GM18517 (cell line): Measurements from ENCODE around the gene SYP.
"Not testable (repeated sequence)": the region's sequence is repeated elsewhere in the genome, so short reads cannot be mapped to it uniquely, and the experiment has no call there.

Experiments
- ATAC-seq: cut with Tn5 transposase; IDR thresholded peaks from one replicate; pipeline ENCODE4 v1.9.1; 2021; ENCODE audit warnings: mild to moderate bottlenecking, moderate library complexity; ENCODE audit not compliant: unreplicated experiment

Gene SYP

DNA sequence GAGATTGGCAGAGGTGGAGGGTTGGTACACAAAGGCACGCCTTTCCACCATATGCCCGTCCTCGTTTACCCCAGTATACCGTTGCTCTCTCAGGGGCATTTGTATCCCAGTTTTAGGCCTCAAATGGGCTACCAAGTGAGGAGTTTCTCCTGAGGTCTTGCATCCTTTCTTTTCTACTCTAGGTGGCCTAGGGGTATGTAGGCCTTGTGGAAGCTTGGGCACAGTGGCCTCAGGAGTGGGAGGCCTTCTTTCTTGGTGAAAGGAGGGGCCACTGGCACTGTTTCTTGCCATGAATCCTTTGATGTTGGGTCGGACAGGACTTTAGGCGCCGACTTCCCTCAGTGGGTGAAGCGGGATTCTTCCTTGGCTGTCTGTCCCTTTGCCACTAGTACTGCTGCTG, 52.7 kb downstream of the SYP start:
- no peak for ATAC-seq

DNA sequence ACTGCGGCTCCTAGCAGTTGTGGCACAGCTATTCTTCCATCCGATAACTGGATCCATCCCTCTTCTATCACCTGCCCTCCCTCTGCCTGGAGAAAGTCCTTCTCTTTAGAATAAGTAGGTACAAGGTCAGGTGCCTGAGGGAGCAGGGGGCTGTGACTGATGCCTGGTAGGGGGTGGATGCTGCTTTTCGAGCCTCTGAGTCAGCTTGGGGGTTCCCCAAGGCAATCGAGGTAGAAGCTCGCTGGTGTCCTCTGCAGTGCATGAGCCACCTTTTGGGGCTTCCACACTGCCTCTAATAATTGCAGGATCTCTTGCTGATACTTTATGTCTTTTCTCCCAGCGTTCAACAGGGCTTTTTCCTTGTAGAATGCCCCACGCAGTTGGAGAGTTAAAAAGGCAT, 56.8 kb downstream of the SYP start:
- ATAC-seq = not testable (repeated sequence)

DNA sequence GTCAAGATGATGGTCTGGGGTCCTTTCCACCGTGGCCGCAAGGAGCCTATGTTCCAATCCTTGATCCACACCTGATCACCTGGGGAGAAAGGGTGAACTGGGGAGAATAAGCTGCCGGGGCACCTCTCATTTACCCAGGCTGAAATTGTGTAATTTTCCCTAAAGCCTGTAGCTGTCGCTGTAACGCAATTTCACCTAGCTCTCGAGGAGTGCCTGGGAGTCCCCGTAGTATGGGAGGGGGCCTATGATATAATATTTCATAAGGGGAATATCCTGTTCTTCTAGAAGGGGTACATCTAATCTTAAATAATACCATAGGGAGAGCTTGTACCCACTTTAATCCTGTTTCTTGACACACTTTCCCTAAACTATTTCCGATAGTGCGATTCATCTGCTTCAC, 57.7 kb downstream of the SYP start:
- ATAC-seq = not testable (repeated sequence)

DNA sequence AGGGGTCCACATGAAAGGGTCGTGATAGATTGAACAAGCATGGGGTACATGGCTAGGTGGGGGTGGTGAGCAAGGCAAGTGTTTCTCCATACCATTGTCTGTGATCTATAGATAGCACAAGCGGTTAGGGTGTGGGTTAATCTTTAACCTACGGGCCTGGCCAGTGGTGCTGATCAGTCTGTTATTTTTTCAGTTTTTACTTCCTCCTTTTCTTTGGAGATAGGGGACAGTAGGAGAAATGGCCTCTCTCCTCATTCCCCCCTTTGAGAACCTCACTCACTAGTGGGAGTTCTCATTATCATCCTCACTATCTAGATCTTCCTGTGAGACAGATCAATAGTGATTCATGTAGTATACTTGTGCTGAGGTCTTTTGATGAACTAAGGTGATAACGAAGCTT, 60.3 kb downstream of the SYP start:
- ATAC-seq = no peak
